HepG2 (cell line): ENCODE data around the gene HOXB6. TPM values are rescaled to one million over a fixed set of nuclear protein-coding genes. Genes with fewer than 3 reads are reported as not detected.

Experiments
- CREM ChIP-seq, 2 experiments: sonication (generic) in 1 of 2; formaldehyde crosslinking in 1 of 2; IDR thresholded peaks; 2 replicates each; pipeline versions ENCODE4 v1.4.0 to v1.6.1; 2016 to 2020; ENCODE audit warnings: antibody characterized with exemption in 1 of 2, mild to moderate bottlenecking in 1 of 2, missing genetic modification reagents in 1 of 2
- FOXP4 ChIP-seq: sonication (generic); formaldehyde crosslinking; IDR thresholded peaks from 2 replicates; pipeline ENCODE4 v1.4.0; 2020; ENCODE audit warnings: missing genetic modification reagents
- MTF2 ChIP-seq: sonication (generic); formaldehyde crosslinking; IDR thresholded peaks from 2 replicates; pipeline ENCODE4 v1.5.0; 2020; ENCODE audit warnings: missing genetic modification reagents, borderline replicate concordance
- PHF20 ChIP-seq: sonication (generic); formaldehyde crosslinking; IDR thresholded peaks from 2 replicates; pipeline ENCODE4 v1.5.0; 2020; ENCODE audit warnings: mild to moderate bottlenecking, missing genetic modification reagents
- RAD51 ChIP-seq: fragments of 450-650 bp; IDR thresholded peaks from 2 replicates; pipeline ENCODE4 v1.6.1; 2016; ENCODE audit warnings: borderline replicate concordance
- SNRNP70 ChIP-seq: fragments of 200-400 bp; formaldehyde crosslinking; IDR thresholded peaks from 2 replicates; pipeline ENCODE4 v1.6.1; 2017; ENCODE audit warnings: mild to moderate bottlenecking, low read depth, low read length, moderate library complexity
- ZBTB3 ChIP-seq: sonication (generic); formaldehyde crosslinking; IDR thresholded peaks from 2 replicates; pipeline ENCODE4 v1.4.0; 2020; ENCODE audit warnings: low read depth, mild to moderate bottlenecking, moderate library complexity, missing genetic modification reagents, borderline replicate concordance
- ZMAT5 ChIP-seq: sonication (generic); formaldehyde crosslinking; IDR thresholded peaks from 2 replicates; pipeline ENCODE4 v1.5.0; 2020; ENCODE audit warnings: mild to moderate bottlenecking, low read depth, missing genetic modification reagents, borderline replicate concordance
- ZNF142 ChIP-seq: sonication (generic); formaldehyde crosslinking; IDR thresholded peaks from 2 replicates; pipeline ENCODE4 v1.4.0; 2020; ENCODE audit warnings: missing genetic modification reagents
- ZNF207 ChIP-seq: fragments of 450-650 bp; IDR thresholded peaks from 2 replicates; pipeline ENCODE4 v1.6.1; 2016; ENCODE audit warnings: antibody characterized with exemption, borderline replicate concordance
- ZNF382 ChIP-seq: sonication (generic); formaldehyde crosslinking; IDR thresholded peaks from 2 replicates; pipeline ENCODE4 v1.5.0; 2020; ENCODE audit warnings: missing genetic modification reagents, mild to moderate bottlenecking, borderline replicate concordance
- polyA plus RNA-seq, 8 experiments: library from polyadenylated mRNA; depleted of rRNA in 3 of 8; stranded (reverse) in 7 of 8; unstranded in 1 of 8; fragments of >200 nt; fragmentation: Illumina TruSeq in 4 of 8; extraction: Trizol in 4 of 8; gene quantifications; 2 replicates each; pipeline versions ENCODE4 v1.2.1 to v1.2.3, GENCODE V29; 2011 to 2016; ENCODE audit warnings: low read depth in 4 of 8, missing spikeins in 1 of 8, mixed read lengths in 1 of 8; ENCODE audit not compliant: insufficient read depth in 1 of 8
- total RNA-seq, 5 experiments: library from RNA; depleted of rRNA; stranded (reverse); fragments of >200 nt; fragmentation: Illumina TruSeq; extraction: Trizol; gene quantifications; 2 replicates each; pipeline ENCODE4 v1.2.3, GENCODE V29; 2016; ENCODE audit warnings: low read depth in 1 of 5

The HOXB6 gene
- total and polyA plus RNA-seq, 2 of the 13 experiments (the other 11 are each of a cell fraction or from before 2014, with no cell fraction given): not detected

GRCh38 chr17:48565022-48565554 is 39.7 kb downstream of the HOXB6 start (continued):
- TF ChIP-seq ZNF142 (no peak), CREM (IDR thresholded peaks at IDR 0.05) (no peak), CREM (CRISPR knock-in tag; IDR thresholded peaks at IDR 0.05) (no peak), ZNF207 (no peak), ZBTB3 (no peak), PHF20 (CRISPR knock-in tag) (no peak), ZMAT5 (CRISPR knock-in tag) (no peak), RAD51 (no peak), ZNF382 (CRISPR knock-in tag) (no peak), SNRNP70 (no peak), MTF2 (CRISPR knock-in tag) (no peak), FOXP4 (CRISPR knock-in tag) (no peak)
